Activated CD8-positive, alpha-beta memory T cell treated with anti-CD3 and anti-CD28 coated beads for 36 hours (primary cell): ENCODE data around the gene NPRL2. TPM values are rescaled to one million over a fixed set of nuclear protein-coding genes. Genes with fewer than 3 reads are reported as not detected.

Experiments
- CTCF ChIA-PET: fragments of 350-600 bp; sonication (Branson Sonifier 250); formaldehyde crosslinking; loops from one replicate; lab custom pipeline; 2021; ENCODE audit warnings: antibody characterized with exemption; lab: Charles Lee
- POLR2A ChIA-PET: fragments of 350-600 bp; sonication (Branson Sonifier 250); formaldehyde crosslinking; loops from one replicate; lab custom pipeline; 2021; ENCODE audit warnings: antibody characterized with exemption; lab: Charles Lee
- total RNA-seq, 2 experiments: library from RNA; stranded (reverse); gene quantifications; one replicate each; pipeline ENCODE4 v1.2.3, GENCODE V29; 2021

Gene NPRL2
- total RNA-seq, 2 experiments from 2014 or later = 39.5 to 46.6 TPM

- POLR2A ChIA-PET = interaction anchor here (1.4 to 1.5 kb wide), 2 partner anchors 11 to 15 kb away, joined by 3 to 5 read pairs; partner anchors contain the start of gene RASSF1
Measured at GRCh38 chr3:50355829-50356552, 5.4 kb upstream of the NPRL2 start.

DNA sequence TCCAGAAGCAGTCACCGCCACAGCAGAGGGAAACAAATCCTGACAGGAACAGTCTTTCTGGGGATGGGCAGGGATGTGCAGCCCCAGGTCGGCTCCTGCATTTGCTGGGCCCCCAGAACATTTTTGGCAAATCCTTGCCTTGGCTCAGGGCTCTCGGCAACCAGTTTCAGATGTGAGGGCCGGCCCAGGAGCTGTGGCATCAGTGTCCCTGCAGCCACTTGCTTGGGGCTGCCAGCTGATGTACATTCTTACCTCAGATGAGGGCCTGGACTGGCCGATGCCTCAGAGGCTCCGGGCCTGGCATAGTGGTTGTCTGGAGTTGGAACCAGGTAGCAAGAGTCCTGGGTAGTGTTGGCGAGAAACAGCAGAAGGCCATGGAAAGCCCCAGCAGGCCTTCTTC lies 4.3 kb upstream of the NPRL2 start:
- ChIA-PET CTCF (interaction anchor here (1.1 kb wide), 1 partner anchor 187 kb away, joined by 3 read pairs; no protein-coding TSS in a partner anchor), POLR2A (no interaction called here)

More at GRCh38 chr3:50355829-50356552, 5.4 kb upstream of the NPRL2 start:
- CTCF ChIA-PET = interaction anchor here (1.8 kb wide), 1 partner anchor 8 kb away, joined by 12 read pairs; no protein-coding TSS in a partner anchor

GRCh38 chr3:50354186-50354764 lies 3.7 kb upstream of the NPRL2 start:
- CTCF ChIA-PET = interaction anchor here (1.1 kb wide), 1 partner anchor 188 kb away, joined by 3 read pairs; no protein-coding TSS in a partner anchor
- POLR2A ChIA-PET = interaction anchor here (1.1 kb wide), 1 partner anchor 11 kb away, joined by 3 read pairs; no protein-coding TSS in a partner anchor

DNA sequence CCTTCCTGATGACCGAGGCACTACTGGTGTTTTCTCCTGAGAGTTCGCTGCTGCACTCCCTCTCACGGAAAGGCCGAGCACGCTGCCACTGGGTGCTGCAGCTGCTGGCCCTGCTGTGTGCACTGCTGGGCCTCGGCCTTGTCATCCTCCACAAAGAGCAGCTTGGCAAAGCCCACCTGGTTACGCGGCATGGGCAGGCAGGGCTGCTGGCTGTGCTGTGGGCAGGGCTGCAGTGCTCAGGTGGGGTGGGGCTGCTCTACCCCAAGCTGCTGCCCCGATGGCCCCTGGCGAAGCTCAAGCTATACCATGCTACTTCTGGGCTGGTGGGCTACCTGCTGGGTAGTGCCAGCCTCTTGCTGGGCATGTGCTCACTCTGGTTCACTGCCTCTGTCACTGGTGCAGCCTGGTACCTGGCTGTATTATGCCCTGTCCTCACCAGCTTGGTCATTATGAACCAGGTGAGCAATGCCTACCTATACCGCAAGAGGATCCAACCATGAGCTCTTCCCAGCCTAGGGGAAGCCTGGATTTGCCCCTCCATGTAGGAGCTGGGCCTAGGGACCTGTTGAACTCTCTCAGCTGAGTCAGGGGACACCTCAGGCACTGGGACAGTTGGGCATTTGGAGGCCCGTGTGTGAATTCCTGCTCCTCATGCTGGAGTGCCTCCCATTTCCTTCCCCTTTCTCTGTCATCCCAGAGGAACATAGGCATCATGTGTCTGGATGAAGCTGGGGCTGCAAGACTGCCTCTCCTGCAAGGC lies 2.9 kb upstream of the NPRL2 start:
- POLR2A ChIA-PET = interaction anchor here (1.1 kb wide), 1 partner anchor 12 kb away, joined by 3 read pairs; no protein-coding TSS in a partner anchor

DNA sequence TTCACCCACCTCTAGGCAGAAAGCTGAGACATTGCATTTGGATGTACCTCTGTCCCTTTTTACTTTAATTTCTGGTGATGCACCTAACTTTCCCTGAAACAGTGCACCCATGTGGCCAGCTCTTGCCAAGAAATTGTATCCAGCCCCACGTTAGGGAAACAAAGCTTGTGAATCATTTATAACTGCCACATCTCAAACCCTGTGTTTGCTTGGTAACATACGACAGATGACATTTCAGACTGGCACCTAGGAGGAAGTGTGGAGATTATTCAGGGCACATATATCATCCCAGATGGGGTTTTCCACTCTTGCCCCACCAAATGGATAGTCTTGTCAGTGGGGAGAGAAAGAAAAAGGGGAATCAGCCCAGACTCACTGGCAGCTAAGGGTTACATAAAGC lies 2.2 kb upstream of the NPRL2 start:
- CTCF ChIA-PET = interaction anchor here (0.7 to 0.9 kb wide), 3 partner anchors 12 to 35 kb away, joined by 3 to 5 read pairs (median 4); partner anchors contain the start of gene RASSF1

More for the DNA sequence above, 2.9 kb upstream of the NPRL2 start:
- CTCF ChIA-PET = interaction anchor here (0.7 to 0.9 kb wide), 3 partner anchors 13 to 35 kb away, joined by 3 to 5 read pairs (median 4); partner anchors contain the start of gene RASSF1

DNA sequence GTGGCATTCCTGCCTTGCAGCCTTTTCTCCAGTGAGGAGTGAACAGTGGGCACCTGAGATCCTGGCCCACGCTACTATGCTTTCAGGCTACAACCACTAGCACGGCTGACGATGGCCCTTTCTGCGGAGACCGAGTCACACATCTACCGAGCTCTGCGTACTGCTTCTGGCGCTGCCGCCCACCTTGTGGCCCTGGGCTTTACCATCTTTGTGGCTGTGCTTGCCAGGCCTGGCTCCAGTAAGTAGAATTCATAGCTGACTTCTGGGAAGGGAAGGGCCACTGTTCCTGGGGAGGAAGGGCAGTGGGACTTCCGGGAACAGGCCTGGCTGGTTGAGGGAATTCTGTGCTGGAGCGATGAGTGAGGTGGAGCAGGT lies 735 bp upstream of the NPRL2 start:
- ChIA-PET CTCF (interaction anchor here (1.1 to 5.1 kb wide), 3 partner anchors 8 to 95 kb away, joined by 3 to 35 read pairs (median 4); partner anchors contain the start of gene TMEM115), POLR2A (interaction anchor here (0.9 to 4.1 kb wide), 4 partner anchors 10 to 23 kb away, joined by 3 to 28 read pairs (median 13); partner anchors contain the start of genes RASSF1 and TUSC2)

More for the DNA sequence above, 2.2 kb upstream of the NPRL2 start:
- POLR2A ChIA-PET = interaction anchor here (0.6 to 4.1 kb wide), 3 partner anchors 15 to 306 kb away, joined by 3 to 28 read pairs (median 4); partner anchors contain the start of gene IFRD2

- CTCF ChIA-PET = interaction anchor here (1.4 to 5.1 kb wide), 4 partner anchors 9 to 192 kb away, joined by 4 to 35 read pairs (median 9); partner anchors contain the start of genes RASSF1 and TMEM115
- POLR2A ChIA-PET = interaction anchor here (0.5 to 4.1 kb wide), 12 partner anchors 8 to 410 kb away, joined by 3 to 28 read pairs (median 5); partner anchors contain the start of genes C3orf18, HYAL3, IFRD2 and NAA80
Measured at GRCh38 chr3:50350213-50350526, 405 bp downstream of the NPRL2 start.

DNA sequence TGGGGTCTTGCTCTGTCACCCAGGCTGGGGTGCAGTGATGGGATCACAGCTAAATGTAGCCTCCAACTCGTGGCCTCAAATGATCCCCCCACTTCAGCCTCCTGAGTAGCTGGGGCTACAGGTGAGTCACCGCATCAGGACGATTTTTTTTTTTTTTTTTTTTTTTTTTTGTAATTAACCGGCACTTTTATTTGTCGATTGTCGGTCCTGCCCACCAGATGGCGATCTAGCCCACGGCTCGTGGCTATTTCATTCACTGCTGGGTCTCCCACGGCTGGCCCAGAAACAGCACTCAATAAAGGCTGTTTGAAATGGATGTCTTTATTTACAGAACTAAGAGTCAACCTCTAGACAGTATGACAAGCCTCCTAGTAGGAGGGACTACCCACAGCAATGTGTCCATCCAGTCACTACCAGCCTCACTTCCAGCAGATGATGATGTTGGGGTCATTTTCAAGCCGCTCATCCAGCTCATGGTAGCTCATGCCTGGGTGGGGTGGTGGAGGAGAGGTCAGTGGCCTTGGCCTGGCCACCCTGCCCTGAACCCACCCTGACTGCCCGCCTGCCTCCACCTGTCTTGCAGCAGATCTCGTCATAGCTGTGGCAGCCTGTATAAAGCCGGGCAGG lies 3.3 kb downstream of the NPRL2 start:
- CTCF ChIA-PET = interaction anchor here (0.6 to 5.1 kb wide), 17 partner anchors 10 to 1550 kb away, joined by 3 to 35 read pairs (median 4); partner anchors contain the start of gene C3orf18

GRCh38 chr3:50345586-50346234 lies 4.9 kb downstream of the NPRL2 start, which contains the start of gene ZMYND10:
Gene ZMYND10 (minus strand): TSS chr3:50345732. CDS start chr3:50345579, 153 bp downstream.
- CTCF ChIA-PET = interaction anchor here (0.9 to 5.1 kb wide), 4 partner anchors 8 to 204 kb away, joined by 3 to 35 read pairs (median 4); no protein-coding TSS in a partner anchor
- POLR2A ChIA-PET = interaction anchor here (0.7 kb wide), 1 partner anchor 1040 kb away, joined by 3 read pairs; the partner anchor contains the start of gene MANF

More for the DNA sequence above, 3.3 kb downstream of the NPRL2 start:
- POLR2A ChIA-PET = interaction anchor here (1.3 to 1.5 kb wide), 2 partner anchors 10 to 48 kb away, joined by 3 to 18 read pairs; partner anchors contain the start of genes HYAL3 and NAA80

GRCh38 chr3:50345008-50345407 lies 5.6 kb downstream of the NPRL2 start:
- CTCF ChIA-PET = interaction anchor here (0.5 to 1.2 kb wide), 4 partner anchors 8 to 1666 kb away, joined by 3 to 4 read pairs (median 3); no protein-coding TSS in a partner anchor
- POLR2A ChIA-PET = interaction anchor here (0.7 to 1.1 kb wide), 3 partner anchors 11 to 271 kb away, joined by 3 read pairs; no protein-coding TSS in a partner anchor

GRCh38 chr3:50342813-50343633 lies 7.6 kb downstream of the NPRL2 start:
- ChIA-PET POLR2A (no interaction called here), CTCF (interaction anchor here (0.6 to 0.9 kb wide), 2 partner anchors 226 to 259 kb away, joined by 3 to 4 read pairs; partner anchors contain the start of gene HEMK1)

GRCh38 chr3:50341996-50342650 lies 8.5 kb downstream of the NPRL2 start:
- POLR2A ChIA-PET = interaction anchor here (1.0 kb wide), 1 partner anchor 8 kb away, joined by 5 read pairs; the partner anchor contains the start of genes CYB561D2 and NPRL2
- CTCF ChIA-PET = interaction anchor here (0.6 to 0.9 kb wide), 2 partner anchors 227 to 260 kb away, joined by 3 to 4 read pairs; partner anchors contain the start of gene HEMK1

GRCh38 chr3:50341537-50341936 lies 9.0 kb downstream of the NPRL2 start:
- ChIA-PET CTCF (interaction anchor here (1.0 to 1.2 kb wide), 4 partner anchors 14 to 201 kb away, joined by 3 read pairs; partner anchors contain the start of gene TUSC2), POLR2A (interaction anchor here (1.0 to 1.9 kb wide), 5 partner anchors 9 to 269 kb away, joined by 5 to 20 read pairs (median 8); partner anchors contain the start of genes CYB561D2, HYAL3, NAA80 and NPRL2)

GRCh38 chr3:50340448-50341329 lies 9.9 kb downstream of the NPRL2 start, which contains the start of gene RASSF1:
Gene RASSF1 (minus strand): TSS chr3:50340836. CDS start chr3:50340805, 31 bp downstream.
- ChIA-PET CTCF (interaction anchor here (0.7 to 2.2 kb wide), 7 partner anchors 9 to 230 kb away, joined by 3 to 10 read pairs (median 3); partner anchors contain the start of genes CYB561D2, NPRL2 and TUSC2), POLR2A (interaction anchor here (0.5 to 1.9 kb wide), 8 partner anchors 9 to 1643 kb away, joined by 3 to 20 read pairs (median 8); partner anchors contain the start of genes CYB561D2, HYAL3, NAA80 and NPRL2)
